ENCODE results near the gene TWIST2. TPM values are rescaled to one million over a fixed set of nuclear protein-coding genes. Genes with fewer than 3 reads are reported as not detected.

Gene TWIST2
- total and polyA plus RNA-seq, 9 of the 15 experiments (the other 6 are each of a cell fraction or from before 2014, with no cell fraction given), result not detected

DNA sequence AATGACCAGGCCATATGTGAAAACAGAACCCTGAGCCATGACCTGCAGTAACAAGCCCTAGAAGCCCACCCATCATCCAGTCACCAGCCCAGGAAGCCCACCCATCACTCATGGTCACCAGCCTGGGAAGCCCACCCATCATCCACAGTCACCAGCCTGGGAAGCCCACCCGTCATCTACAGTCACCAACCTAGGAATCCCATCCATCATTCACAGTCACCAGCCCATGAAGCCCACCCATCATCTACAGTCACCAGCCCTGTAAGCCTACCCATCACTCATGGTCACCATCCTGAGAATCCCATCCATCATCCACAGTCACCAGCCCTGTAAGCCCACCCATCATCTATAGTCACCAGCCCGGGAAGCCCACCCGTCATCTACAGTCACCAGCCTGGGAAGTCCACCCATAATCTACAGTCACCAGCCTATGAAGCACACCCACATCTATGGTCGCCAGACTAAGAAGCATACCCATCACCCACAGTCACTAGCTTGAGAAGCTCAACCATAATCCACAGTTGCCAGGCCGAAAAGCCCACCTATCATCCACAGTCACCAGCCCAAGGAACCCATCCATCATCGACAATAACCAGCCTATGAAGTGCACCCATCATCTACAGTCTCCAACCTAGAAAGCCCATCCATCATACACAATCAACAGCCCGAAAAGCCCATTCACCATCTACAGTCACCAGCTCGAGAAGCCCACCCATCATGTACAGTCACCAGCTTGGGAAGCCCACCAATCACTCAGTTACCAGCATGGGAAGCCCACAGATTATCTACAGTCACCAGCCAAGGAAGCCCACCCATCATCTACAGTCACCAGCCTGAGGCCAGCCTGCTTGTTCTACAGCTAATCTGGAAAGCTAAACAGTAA is 91.9 kb downstream of the TWIST2 start:
- TF ChIP-seq, protein P1, sequence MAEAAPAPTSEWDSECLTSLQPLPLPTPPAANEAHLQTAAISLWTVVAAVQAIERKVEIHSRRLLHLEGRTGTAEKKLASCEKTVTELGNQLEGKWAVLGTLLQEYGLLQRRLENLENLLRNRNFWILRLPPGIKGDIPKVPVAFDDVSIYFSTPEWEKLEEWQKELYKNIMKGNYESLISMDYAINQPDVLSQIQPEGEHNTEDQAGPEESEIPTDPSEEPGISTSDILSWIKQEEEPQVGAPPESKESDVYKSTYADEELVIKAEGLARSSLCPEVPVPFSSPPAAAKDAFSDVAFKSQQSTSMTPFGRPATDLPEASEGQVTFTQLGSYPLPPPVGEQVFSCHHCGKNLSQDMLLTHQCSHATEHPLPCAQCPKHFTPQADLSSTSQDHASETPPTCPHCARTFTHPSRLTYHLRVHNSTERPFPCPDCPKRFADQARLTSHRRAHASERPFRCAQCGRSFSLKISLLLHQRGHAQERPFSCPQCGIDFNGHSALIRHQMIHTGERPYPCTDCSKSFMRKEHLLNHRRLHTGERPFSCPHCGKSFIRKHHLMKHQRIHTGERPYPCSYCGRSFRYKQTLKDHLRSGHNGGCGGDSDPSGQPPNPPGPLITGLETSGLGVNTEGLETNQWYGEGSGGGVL (CRISPR knock-in tag; IDR thresholded peaks at IDR 0.05), result no peak
- TF ChIP-seq KLF1 (tag; IDR thresholded peaks at IDR 0.05) (no peak), KAT7 (CRISPR knock-in tag; IDR thresholded peaks at IDR 0.05; ENCODE audit: borderline replicate concordance) (no peak)
- POLR2A ChIA-PET, result no interaction called here
- H3K4me3 ChIP-seq, result no peak overlapping the region
- H3K36me3 ChIP-seq (ENCODE audit: control insufficient read depth, insufficient read depth, low read length), result no peaks in the 10 kb centered on the region
- ATAC-seq, result no peak
- no peak for DNase-seq (ENCODE audit: extremely low read depth in 1 of 4, low spot score in 3 of 4)
- H3K9me1 ChIP-seq (ENCODE audit: control insufficient read depth, insufficient read depth, low read length), result no peaks in the 10 kb centered on the region
- H3K4me2 ChIP-seq (ENCODE audit: insufficient read depth, low read length), result no peak overlapping the region
- H3K9me3 ChIP-seq (replicated peaks; ENCODE audit: control insufficient read depth, insufficient read depth, low read depth, low read length), result no peaks in the 10 kb centered on the region
- FAIRE-seq, result no peak
- no TSS peak for BruUV-seq (replicated peaks)
- no peak overlapping the region for H2AFZ ChIP-seq (ENCODE audit: low read depth, low read length)
- CTCF ChIA-PET (ENCODE audit: low intra/inter-chr PET ratio), result no interaction called here
- H4K20me1 ChIP-seq (replicated peaks; ENCODE audit: control insufficient read depth, insufficient read depth, low read length), result no peaks in the 10 kb centered on the region
- H3K79me2 ChIP-seq (ENCODE audit: control insufficient read depth, insufficient read depth, low read length), result no peaks in the 10 kb centered on the region
- H3K27ac ChIP-seq (ENCODE audit: extremely low read depth, low read depth, low read length), result no peak overlapping the region
- in situ Hi-C loops (cut with MboI) (no loop called here), intact Hi-C loops (cut with micrococcal nuclease) (no loop called here)
- no peak overlapping the region for H3K9ac ChIP-seq (ENCODE audit: insufficient read depth in 1 of 2, low read depth in 2 of 2, low read length in 2 of 2)
- WGBS (ENCODE audit: insufficient coverage, low coverage, missing lambda C conversion rate), result 0% methylated on average over 8 of the region's 8 CpGs
- peaks cover 0 to 43% of the 10 kb centered on the region in 2 experiments; a peak in 2 of 5 replicates for H3K27me3 ChIP-seq (ENCODE audit: control insufficient read depth in 2 of 2, insufficient read depth in 2 of 2, low read length in 2 of 2)
- H3K4me1 ChIP-seq (replicated peaks in 1 of 2; ENCODE audit: control insufficient read depth in 2 of 2, insufficient read depth in 2 of 2, low read length in 2 of 2), result no peaks in the 10 kb centered on the region

Measured in K562 (cell line).